Uterus (tissue), 4 donors: ENCODE measurements around the gene NTRK2. TPM values are rescaled to one million over a fixed set of nuclear protein-coding genes. Genes with fewer than 3 reads are reported as not detected.
A peak's percentile ranks its signal among the peaks of the same experiment; 100 is the strongest.

ENCODE experiments used
- DNase-seq, 2 donors: peaks; one replicate each; pipeline ENCODE4 v3.0.0-alpha.2; 2019 to 2020
- H3K27ac ChIP-seq, 2 donors: fragments of 200-600 bp; sonication (generic); 1 replicate in 1 of 2; 2 replicates in 1 of 2; pipeline ENCODE4 v1.5.1; 2016 to 2018
- H3K27me3 ChIP-seq, 2 donors: fragments of 200-600 bp; sonication (generic); one replicate each; pipeline ENCODE4 v1.5.1; 2018 to 2019; ENCODE audit warnings: control low read depth in 1 of 2
- H3K36me3 ChIP-seq, 2 donors: fragments of 200-600 bp; sonication (generic); one replicate each; pipeline ENCODE4 v1.5.1; 2019; ENCODE audit warnings: control low read depth in 1 of 2
- H3K4me1 ChIP-seq, 2 donors: fragments of 200-600 bp; sonication (generic); one replicate each; pipeline ENCODE4 v1.5.1; 2018 to 2019; ENCODE audit warnings: control low read depth in 1 of 2
- H3K4me3 ChIP-seq, 2 donors: fragments of 200-600 bp; sonication (generic); 1 replicate in 1 of 2; 2 replicates in 1 of 2; pipeline ENCODE4 v1.5.1; 2018 to 2019; ENCODE audit warnings: mild to moderate bottlenecking in 1 of 2
- H3K9me3 ChIP-seq, 2 donors: fragments of 200-600 bp; sonication (generic); one replicate each; pipeline ENCODE4 v1.5.1; 2019; ENCODE audit warnings: control low read depth in 1 of 2
- POLR2A ChIP-seq, 2 donors: fragments of 450-650 bp; IDR thresholded peaks; one replicate each; pipeline ENCODE4 v1.6.1; 2016; ENCODE audit warnings: antibody characterized with exemption in 2 of 2, mild to moderate bottlenecking in 1 of 2, moderate library complexity in 1 of 2
- intact Hi-C: fragments of 100-400 bp; cut with DNase I; formaldehyde crosslinking; loops from one replicate; pipeline ENCODE4 v1.15.1; 2023; ENCODE audit warnings: low total_unique reads
- total RNA-seq, 4 donors: library from RNA; depleted of rRNA in 3 of 4; stranded (reverse); fragments of >200 nt in 3 of 4; gene quantifications; one replicate each; pipeline versions ENCODE4 v1.1.0 to v1.2.4, GENCODE V29; 2014 to 2023
- TF ChIP-seq, protein P1 (sequence below), 4 experiments: fragments of 200-600 bp in 2 of 4; fragments of 450-650 bp in 2 of 4; sonication (generic) in 2 of 4; IDR thresholded peaks; one replicate each; pipeline ENCODE4 v1.5.1; 2016 to 2019; ENCODE audit warnings: antibody characterized with exemption in 4 of 4, mild to moderate bottlenecking in 2 of 4, moderate library complexity in 1 of 4
- donor health status: DM: yes; HTN: yes; CAD: no.

The NTRK2 gene
- total RNA-seq, 4 donors from 2014 or later = 6.5 to 23.2 (median 12.5) TPM

DNA sequence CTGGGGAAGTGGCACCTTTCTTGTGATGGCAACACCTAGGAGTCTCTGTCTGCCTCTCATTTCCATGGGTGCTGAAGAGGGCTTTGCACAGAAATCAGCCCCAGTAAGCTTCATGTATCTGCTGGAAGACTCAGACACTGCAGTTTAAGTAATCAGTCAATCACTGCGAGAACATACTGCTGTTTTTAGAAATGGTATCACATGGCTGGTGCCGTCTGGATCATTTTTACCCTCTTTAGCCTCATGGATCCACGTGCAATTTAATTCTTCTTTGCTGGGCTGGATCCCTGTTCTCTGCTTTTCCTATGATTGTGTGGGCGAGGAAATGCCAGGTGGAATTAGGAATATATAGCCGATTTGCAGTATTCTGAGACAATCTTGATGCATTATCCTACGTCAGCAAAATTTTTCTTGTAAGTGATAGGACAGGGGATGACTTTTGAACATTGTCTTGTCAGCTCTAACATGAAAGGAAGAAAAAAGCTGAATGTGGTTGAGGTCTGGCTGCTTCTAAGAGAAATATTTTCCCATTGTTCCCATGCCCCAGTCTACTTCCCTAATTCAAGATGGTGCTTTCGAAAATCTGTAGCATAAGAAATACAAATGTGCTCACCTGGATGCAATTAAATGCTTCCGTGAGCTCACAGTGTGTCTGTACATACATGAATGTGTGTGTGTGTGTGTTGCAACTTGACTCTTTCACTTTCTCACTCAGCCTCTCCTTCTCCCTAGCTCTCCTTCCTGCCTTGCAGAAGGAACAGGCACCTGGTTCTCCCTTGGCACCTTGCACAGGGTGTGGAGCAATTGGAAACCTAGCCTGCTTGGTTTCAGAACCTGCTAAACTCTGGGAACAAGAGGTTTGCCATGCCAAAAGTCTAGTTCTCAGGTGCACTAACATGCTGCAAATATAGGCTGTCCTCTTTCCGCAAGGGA, 281.6 kb downstream of the NTRK2 start:
- Histone ChIP-seq H3K4me1 (no peaks in the 10 kb centered on the region), H3K27ac (no peak overlapping the region)

GRCh38 chr9:84953252-84953773, 283.8 kb downstream of the NTRK2 start:
- intact Hi-C loops = no loop called here
- H3K9me3 ChIP-seq = no peaks in the 10 kb centered on the region
- no peak for DNase-seq

More for the DNA sequence above, 281.6 kb downstream of the NTRK2 start:
- DNase-seq = no peak
- intact Hi-C loops = no loop called here
- Histone ChIP-seq H3K36me3 (no peaks in the 10 kb centered on the region), H3K27me3 (no peaks in the 10 kb centered on the region), H3K9me3 (no peaks in the 10 kb centered on the region), H3K4me3 (no peak overlapping the region)
- TF ChIP-seq, protein P1, sequence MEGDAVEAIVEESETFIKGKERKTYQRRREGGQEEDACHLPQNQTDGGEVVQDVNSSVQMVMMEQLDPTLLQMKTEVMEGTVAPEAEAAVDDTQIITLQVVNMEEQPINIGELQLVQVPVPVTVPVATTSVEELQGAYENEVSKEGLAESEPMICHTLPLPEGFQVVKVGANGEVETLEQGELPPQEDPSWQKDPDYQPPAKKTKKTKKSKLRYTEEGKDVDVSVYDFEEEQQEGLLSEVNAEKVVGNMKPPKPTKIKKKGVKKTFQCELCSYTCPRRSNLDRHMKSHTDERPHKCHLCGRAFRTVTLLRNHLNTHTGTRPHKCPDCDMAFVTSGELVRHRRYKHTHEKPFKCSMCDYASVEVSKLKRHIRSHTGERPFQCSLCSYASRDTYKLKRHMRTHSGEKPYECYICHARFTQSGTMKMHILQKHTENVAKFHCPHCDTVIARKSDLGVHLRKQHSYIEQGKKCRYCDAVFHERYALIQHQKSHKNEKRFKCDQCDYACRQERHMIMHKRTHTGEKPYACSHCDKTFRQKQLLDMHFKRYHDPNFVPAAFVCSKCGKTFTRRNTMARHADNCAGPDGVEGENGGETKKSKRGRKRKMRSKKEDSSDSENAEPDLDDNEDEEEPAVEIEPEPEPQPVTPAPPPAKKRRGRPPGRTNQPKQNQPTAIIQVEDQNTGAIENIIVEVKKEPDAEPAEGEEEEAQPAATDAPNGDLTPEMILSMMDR (IDR thresholded peaks at IDR 0.05) = no peak
- TF ChIP-seq POLR2A (IDR thresholded peaks at IDR 0.05) = no peak

DNA sequence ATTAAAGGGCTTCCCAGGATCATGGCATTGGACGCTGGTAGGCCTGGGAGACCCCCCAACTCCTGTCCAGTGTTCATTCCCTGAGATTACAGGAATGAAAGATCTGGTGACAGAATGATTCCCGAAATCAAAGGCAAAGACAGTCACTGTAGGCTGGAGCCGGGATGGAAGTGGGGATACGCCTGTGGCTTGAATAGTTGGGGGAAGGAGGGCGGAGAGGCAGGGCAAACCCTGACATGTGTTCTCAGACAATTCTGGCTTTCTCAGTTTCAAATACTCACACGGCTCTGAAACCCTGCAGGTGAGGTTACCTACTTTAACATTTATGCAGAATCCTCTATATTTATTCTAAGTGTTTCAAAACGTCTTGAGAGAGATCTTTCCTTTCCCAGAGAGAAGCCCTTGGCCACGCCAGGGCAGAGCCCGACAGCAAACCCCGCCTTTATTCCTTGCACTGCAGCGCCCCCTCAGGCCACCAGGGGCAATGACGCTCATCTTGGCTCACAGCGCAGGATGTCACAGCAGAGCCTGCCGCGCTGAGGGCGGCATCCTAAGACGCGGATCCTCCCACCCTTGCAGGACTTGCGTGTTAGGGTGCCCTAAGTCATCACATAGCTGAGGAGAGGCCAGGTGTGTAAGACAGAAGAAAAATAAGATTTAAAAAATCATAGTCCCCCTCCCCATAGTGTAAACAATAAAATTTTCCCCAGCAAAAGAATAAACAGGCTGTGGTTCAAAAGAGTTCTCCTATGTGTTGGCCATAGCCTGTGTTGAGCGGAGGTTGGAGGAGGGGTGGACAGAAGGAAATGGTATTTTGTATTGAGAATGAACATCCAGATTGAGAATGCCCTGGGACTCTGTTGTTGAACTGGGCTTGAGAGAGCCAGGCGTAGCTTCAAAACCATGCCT, 284.5 kb downstream of the NTRK2 start:
- no peak overlapping the region for H3K4me3 ChIP-seq
- intact Hi-C loops = no loop called here
- DNase-seq = peak; percentile 40 to 79

More at GRCh38 chr9:84953252-84953773, 283.8 kb downstream of the NTRK2 start:
- Histone ChIP-seq H3K27me3 (no peaks in the 10 kb centered on the region), H3K4me1 (no peaks in the 10 kb centered on the region), H3K27ac (no peak overlapping the region), H3K4me3 (no peak overlapping the region), H3K36me3 (no peaks in the 10 kb centered on the region)
- TF ChIP-seq, protein P1 (IDR thresholded peaks at IDR 0.05) = no peak
- TF ChIP-seq POLR2A (IDR thresholded peaks at IDR 0.05) = no peak

GRCh38 chr9:84955155-84955554, 285.6 kb downstream of the NTRK2 start:
- Histone ChIP-seq H3K9me3 (no peaks in the 10 kb centered on the region), H3K27me3 (no peaks in the 10 kb centered on the region), H3K36me3 (no peaks in the 10 kb centered on the region), H3K4me1 (no peaks in the 10 kb centered on the region), H3K27ac (no peak overlapping the region), H3K4me3 (no peak overlapping the region)
- intact Hi-C loops = no loop called here
- no peak for DNase-seq
- TF ChIP-seq POLR2A (IDR thresholded peaks at IDR 0.05) = no peak
- TF ChIP-seq, protein P1 (IDR thresholded peaks at IDR 0.05) = no peak

More for the DNA sequence above, 284.5 kb downstream of the NTRK2 start:
- H3K9me3 ChIP-seq = no peaks in the 10 kb centered on the region
- TF ChIP-seq POLR2A (IDR thresholded peaks at IDR 0.05) = no peak
- TF ChIP-seq, protein P1 (IDR thresholded peaks at IDR 0.05) = peak; percentile 73 to 86 (median 84)
- H3K27ac ChIP-seq = no peak overlapping the region
- no peaks in the 10 kb centered on the region for H3K4me1 ChIP-seq
- no peaks in the 10 kb centered on the region for H3K27me3 ChIP-seq
- no peaks in the 10 kb centered on the region for H3K36me3 ChIP-seq
